GM23338 (cell line): ENCODE results near the gene NARS2. TPM values are rescaled to one million over a fixed set of nuclear protein-coding genes. Genes with fewer than 3 reads are reported as not detected.

Source experiments
- ATAC-seq: fragments of 200-7000 bp; cut with Tn5 transposase; 3 replicates; pipeline ENCODE4 v1.9.1; 2020
- DNase-seq: peaks from one replicate; pipeline ENCODE4 v3.0.0-alpha.2; 2015; ENCODE audit warnings: low spot score
- H2AFZ ChIP-seq: fragments of 200-600 bp; sonication (generic); 2 replicates; pipeline ENCODE4 v1.8.0; 2016; ENCODE audit warnings: antibody characterized with exemption, mild to moderate bottlenecking, moderate library complexity
- H3F3A ChIP-seq: fragments of 200-600 bp; sonication (generic); replicated peaks from 2 replicates; pipeline ENCODE4 v1.8.0; 2017; ENCODE audit warnings: antibody characterized with exemption, mixed run types, low read depth
- H3K27ac ChIP-seq: fragments of 200-600 bp; sonication (generic); 2 replicates; pipeline ENCODE4 v1.6.1; 2016; ENCODE audit warnings: low read depth
- H3K27me3 ChIP-seq: fragments of 200-600 bp; sonication (generic); 2 replicates; pipeline ENCODE4 v1.8.0; 2016; ENCODE audit warnings: mild to moderate bottlenecking, mixed run types, moderate library complexity; ENCODE audit not compliant: insufficient read depth
- H3K36me3 ChIP-seq: fragments of 200-600 bp; sonication (generic); 2 replicates; pipeline ENCODE4 v1.8.0; 2016; ENCODE audit warnings: mild to moderate bottlenecking; ENCODE audit not compliant: insufficient read depth
- H3K4me1 ChIP-seq: fragments of 200-600 bp; sonication (generic); 2 replicates; pipeline ENCODE4 v1.8.0; 2016; ENCODE audit warnings: mild to moderate bottlenecking, moderate library complexity; ENCODE audit not compliant: insufficient read depth
- H3K4me2 ChIP-seq: fragments of 200-600 bp; sonication (generic); 2 replicates; pipeline ENCODE4 v1.7.1; 2017; ENCODE audit warnings: mixed run types
- H3K4me3 ChIP-seq: fragments of 200-600 bp; sonication (generic); 2 replicates; pipeline ENCODE4 v1.6.1; 2016; ENCODE audit warnings: mixed run types
- H3K79me2 ChIP-seq: fragments of 200-600 bp; sonication (generic); replicated peaks from 2 replicates; pipeline ENCODE4 v1.8.0; 2017; ENCODE audit warnings: mild to moderate bottlenecking; ENCODE audit not compliant: insufficient read depth
- H3K9me2 ChIP-seq: fragments of 200-600 bp; sonication (generic); 2 replicates; pipeline ENCODE4 v1.8.0; 2017; ENCODE audit not compliant: insufficient read depth
- H4K20me1 ChIP-seq: fragments of 200-600 bp; sonication (generic); replicated peaks from 2 replicates; pipeline ENCODE4 v1.8.0; 2017; ENCODE audit warnings: mild to moderate bottlenecking; ENCODE audit not compliant: insufficient read depth
- H3K27ac Mint-ChIP-seq: 2 replicates; pipeline ENCODE4 v1.8.0; 2020; ENCODE audit warnings: inconsistent platforms, mild to moderate bottlenecking, moderate library complexity, mixed read lengths
- H3K27me3 Mint-ChIP-seq: 3 replicates; pipeline ENCODE4 v1.8.0; 2022; ENCODE audit warnings: low read depth, mild to moderate bottlenecking, moderate library complexity, mixed read lengths, inconsistent platforms; ENCODE audit not compliant: insufficient read depth, poor library complexity
- H3K36me3 Mint-ChIP-seq: 3 replicates; pipeline ENCODE4 v1.8.0; 2021; ENCODE audit warnings: low read depth, mild to moderate bottlenecking, inconsistent platforms, moderate library complexity, mixed read lengths
- H3K4me1 Mint-ChIP-seq: 3 replicates; pipeline ENCODE4 v1.8.0; 2020; ENCODE audit warnings: mild to moderate bottlenecking, inconsistent platforms, mixed read lengths
- H3K4me3 Mint-ChIP-seq: 3 replicates; pipeline ENCODE4 v1.8.0; 2021; ENCODE audit warnings: moderate library complexity, mild to moderate bottlenecking, inconsistent platforms, mixed read lengths
- H3K9me3 Mint-ChIP-seq: 3 replicates; pipeline ENCODE4 v1.8.0; 2020; ENCODE audit warnings: moderate library complexity, mild to moderate bottlenecking, inconsistent platforms, mixed read lengths
- EZH2 ChIP-seq: fragments of 200-600 bp; sonication (generic); IDR thresholded peaks from one replicate; pipeline ENCODE4 v1.8.0; 2017; ENCODE audit warnings: antibody characterized with exemption, mild to moderate bottlenecking, low read depth; ENCODE audit not compliant: unreplicated experiment
- EZH2phosphoT487 ChIP-seq: fragments of 200-600 bp; sonication (generic); IDR thresholded peaks from one replicate; pipeline ENCODE4 v1.8.1; 2018; ENCODE audit warnings: antibody characterized with exemption; ENCODE audit not compliant: unreplicated experiment
- NANOG ChIP-seq: IDR thresholded peaks from 2 replicates; pipeline ENCODE4 v1.6.1; 2016; ENCODE audit warnings: antibody characterized with exemption, borderline replicate concordance
- POLR2AphosphoS5 ChIP-seq: IDR thresholded peaks from 2 replicates; pipeline ENCODE4 v1.6.1; 2016; ENCODE audit warnings: antibody characterized with exemption, low read depth
- STAT1 ChIP-seq: IDR thresholded peaks from one replicate; pipeline ENCODE4 v1.6.1; 2016; ENCODE audit warnings: antibody characterized with exemption; ENCODE audit not compliant: unreplicated experiment
- ZNF114 ChIP-seq: fragments of 250-450 bp; sonication (Bioruptor Pico); IDR thresholded peaks from 2 replicates; pipeline ENCODE4 v1.5.0; 2020; ENCODE audit warnings: mild to moderate bottlenecking, moderate library complexity
- ZNF331 ChIP-seq: fragments of 250-450 bp; sonication (Bioruptor Pico); IDR thresholded peaks from 2 replicates; pipeline ENCODE4 v1.5.0; 2020; ENCODE audit warnings: low read depth, mild to moderate bottlenecking, moderate library complexity
- polyA plus RNA-seq: library from polyadenylated mRNA; unstranded; fragments of >200 nt; fragmentation: Nextera tagmentation; extraction: Ambion mirVana; gene quantifications from 2 replicates; pipeline ENCODE4 v1.2.1, GENCODE V29; 2016
- total RNA-seq: library from RNA; depleted of rRNA; stranded (reverse); fragments of >200 nt; shearing (Covaris generic); gene quantifications from 2 replicates; pipeline ENCODE4 v1.2.3, GENCODE V29; 2014
- TF ChIP-seq, protein P1 (sequence below): fragments of 250-450 bp; sonication (Bioruptor Pico); IDR thresholded peaks from 2 replicates; pipeline ENCODE4 v1.5.0; 2020; ENCODE audit warnings: mild to moderate bottlenecking, moderate library complexity
- TF ChIP-seq, protein P2 (sequence below): IDR thresholded peaks from 2 replicates; pipeline ENCODE4 v1.6.1; 2016; ENCODE audit warnings: antibody characterized with exemption

The NARS2 gene
- total and polyA plus RNA-seq, 2 experiments from 2014 or later = 45.7 to 62.0 TPM

DNA sequence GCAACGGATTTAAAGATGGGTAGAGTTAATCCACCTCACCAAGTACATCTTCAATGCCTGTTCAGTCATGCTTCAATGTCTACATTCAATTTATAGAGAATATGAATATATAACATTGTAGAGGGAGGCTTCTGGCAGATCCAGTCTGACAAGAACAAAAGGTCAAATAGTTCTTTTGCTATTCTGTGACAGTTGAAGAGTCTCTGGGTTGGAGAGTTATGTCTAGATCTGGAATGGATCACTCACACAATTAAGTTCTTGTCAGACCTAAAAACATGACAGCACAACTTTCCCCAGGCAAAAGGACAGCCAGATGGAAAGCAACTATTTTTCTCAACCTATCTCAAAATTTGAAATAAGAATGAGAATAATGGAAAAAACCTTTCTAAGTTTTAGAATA is 141.7 kb downstream of the NARS2 start:
- no peak overlapping the region for H3K4me3 ChIP-seq
- TF ChIP-seq EZH2phosphoT487 (no peak), NANOG (no peak), ZNF114 (CRISPR knock-in tag) (no peak), ZNF331 (CRISPR knock-in tag) (no peak), POLR2AphosphoS5 (no peak), STAT1 (no peak), EZH2 (no peak)
- TF ChIP-seq, protein P1, sequence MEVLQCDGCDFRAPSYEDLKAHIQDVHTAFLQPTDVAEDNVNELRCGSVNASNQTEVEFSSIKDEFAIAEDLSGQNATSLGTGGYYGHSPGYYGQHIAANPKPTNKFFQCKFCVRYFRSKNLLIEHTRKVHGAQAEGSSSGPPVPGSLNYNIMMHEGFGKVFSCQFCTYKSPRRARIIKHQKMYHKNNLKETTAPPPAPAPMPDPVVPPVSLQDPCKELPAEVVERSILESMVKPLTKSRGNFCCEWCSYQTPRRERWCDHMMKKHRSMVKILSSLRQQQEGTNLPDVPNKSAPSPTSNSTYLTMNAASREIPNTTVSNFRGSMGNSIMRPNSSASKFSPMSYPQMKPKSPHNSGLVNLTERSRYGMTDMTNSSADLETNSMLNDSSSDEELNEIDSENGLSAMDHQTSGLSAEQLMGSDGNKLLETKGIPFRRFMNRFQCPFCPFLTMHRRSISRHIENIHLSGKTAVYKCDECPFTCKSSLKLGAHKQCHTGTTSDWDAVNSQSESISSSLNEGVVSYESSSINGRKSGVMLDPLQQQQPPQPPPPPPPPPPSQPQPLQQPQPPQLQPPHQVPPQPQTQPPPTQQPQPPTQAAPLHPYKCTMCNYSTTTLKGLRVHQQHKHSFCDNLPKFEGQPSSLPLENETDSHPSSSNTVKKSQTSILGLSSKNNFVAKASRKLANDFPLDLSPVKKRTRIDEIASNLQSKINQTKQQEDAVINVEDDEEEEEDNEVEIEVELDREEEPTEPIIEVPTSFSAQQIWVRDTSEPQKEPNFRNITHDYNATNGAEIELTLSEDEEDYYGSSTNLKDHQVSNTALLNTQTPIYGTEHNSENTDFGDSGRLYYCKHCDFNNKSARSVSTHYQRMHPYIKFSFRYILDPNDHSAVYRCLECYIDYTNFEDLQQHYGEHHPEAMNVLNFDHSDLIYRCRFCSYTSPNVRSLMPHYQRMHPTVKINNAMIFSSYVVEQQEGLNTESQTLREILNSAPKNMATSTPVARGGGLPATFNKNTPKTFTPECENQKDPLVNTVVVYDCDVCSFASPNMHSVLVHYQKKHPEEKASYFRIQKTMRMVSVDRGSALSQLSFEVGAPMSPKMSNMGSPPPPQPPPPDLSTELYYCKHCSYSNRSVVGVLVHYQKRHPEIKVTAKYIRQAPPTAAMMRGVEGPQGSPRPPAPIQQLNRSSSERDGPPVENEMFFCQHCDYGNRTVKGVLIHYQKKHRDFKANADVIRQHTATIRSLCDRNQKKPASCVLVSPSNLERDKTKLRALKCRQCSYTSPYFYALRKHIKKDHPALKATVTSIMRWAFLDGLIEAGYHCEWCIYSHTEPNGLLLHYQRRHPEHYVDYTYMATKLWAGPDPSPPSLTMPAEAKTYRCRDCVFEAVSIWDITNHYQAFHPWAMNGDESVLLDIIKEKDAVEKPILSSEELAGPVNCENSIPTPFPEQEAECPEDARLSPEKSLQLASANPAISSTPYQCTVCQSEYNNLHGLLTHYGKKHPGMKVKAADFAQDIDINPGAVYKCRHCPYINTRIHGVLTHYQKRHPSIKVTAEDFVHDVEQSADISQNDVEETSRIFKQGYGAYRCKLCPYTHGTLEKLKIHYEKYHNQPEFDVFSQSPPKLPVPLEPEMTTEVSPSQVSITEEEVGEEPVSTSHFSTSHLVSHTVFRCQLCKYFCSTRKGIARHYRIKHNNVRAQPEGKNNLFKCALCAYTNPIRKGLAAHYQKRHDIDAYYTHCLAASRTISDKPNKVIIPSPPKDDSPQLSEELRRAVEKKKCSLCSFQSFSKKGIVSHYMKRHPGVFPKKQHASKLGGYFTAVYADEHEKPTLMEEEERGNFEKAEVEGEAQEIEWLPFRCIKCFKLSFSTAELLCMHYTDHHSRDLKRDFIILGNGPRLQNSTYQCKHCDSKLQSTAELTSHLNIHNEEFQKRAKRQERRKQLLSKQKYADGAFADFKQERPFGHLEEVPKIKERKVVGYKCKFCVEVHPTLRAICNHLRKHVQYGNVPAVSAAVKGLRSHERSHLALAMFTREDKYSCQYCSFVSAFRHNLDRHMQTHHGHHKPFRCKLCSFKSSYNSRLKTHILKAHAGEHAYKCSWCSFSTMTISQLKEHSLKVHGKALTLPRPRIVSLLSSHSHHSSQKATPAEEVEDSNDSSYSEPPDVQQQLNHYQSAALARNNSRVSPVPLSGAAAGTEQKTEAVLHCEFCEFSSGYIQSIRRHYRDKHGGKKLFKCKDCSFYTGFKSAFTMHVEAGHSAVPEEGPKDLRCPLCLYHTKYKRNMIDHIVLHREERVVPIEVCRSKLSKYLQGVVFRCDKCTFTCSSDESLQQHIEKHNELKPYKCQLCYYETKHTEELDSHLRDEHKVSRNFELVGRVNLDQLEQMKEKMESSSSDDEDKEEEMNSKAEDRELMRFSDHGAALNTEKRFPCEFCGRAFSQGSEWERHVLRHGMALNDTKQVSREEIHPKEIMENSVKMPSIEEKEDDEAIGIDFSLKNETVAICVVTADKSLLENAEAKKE (CRISPR knock-in tag) = no peak
- TF ChIP-seq, protein P2, sequence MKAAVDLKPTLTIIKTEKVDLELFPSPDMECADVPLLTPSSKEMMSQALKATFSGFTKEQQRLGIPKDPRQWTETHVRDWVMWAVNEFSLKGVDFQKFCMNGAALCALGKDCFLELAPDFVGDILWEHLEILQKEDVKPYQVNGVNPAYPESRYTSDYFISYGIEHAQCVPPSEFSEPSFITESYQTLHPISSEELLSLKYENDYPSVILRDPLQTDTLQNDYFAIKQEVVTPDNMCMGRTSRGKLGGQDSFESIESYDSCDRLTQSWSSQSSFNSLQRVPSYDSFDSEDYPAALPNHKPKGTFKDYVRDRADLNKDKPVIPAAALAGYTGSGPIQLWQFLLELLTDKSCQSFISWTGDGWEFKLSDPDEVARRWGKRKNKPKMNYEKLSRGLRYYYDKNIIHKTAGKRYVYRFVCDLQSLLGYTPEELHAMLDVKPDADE = no peak
- H3K4me3 Mint-ChIP-seq = no peak overlapping the region
- peaks cover 6% of the 10 kb centered on the region for H3K4me1 Mint-ChIP-seq
- no peaks in the 10 kb centered on the region for H3K79me2 ChIP-seq
- no peak overlapping the region for H2AFZ ChIP-seq
- H3K4me2 ChIP-seq = no peak overlapping the region
- H3K9me2 ChIP-seq = no peaks in the 10 kb centered on the region
- no peaks in the 10 kb centered on the region for H3K27me3 ChIP-seq
- H3K4me1 ChIP-seq = peaks cover 13% of the 10 kb centered on the region
- no peaks in the 10 kb centered on the region for H3K36me3 Mint-ChIP-seq
- ATAC-seq (no peak), DNase-seq (no peak)
- H3K36me3 ChIP-seq = no peaks in the 10 kb centered on the region
- no peaks in the 10 kb centered on the region; the same call in none of the 2 replicates for H4K20me1 ChIP-seq
- no peak overlapping the region for H3K27ac ChIP-seq
- no peak overlapping the region for H3K27ac Mint-ChIP-seq
- no peaks in the 10 kb centered on the region for H3K9me3 Mint-ChIP-seq
- H3F3A ChIP-seq = no peaks in the 10 kb centered on the region; the same call in 1 of the 2 replicates
- H3K27me3 Mint-ChIP-seq = no peaks in the 10 kb centered on the region
